DMS 273 treated with DMSO at 0.1 percent for 48 hours (cell line): Measurements from ENCODE around the gene MPPED1.

Source experiments
- DNase-seq: peaks from one replicate; lab custom pipeline; 2025; lab: John Stamatoyannopoulos, UW

MPPED1 gene

DNA sequence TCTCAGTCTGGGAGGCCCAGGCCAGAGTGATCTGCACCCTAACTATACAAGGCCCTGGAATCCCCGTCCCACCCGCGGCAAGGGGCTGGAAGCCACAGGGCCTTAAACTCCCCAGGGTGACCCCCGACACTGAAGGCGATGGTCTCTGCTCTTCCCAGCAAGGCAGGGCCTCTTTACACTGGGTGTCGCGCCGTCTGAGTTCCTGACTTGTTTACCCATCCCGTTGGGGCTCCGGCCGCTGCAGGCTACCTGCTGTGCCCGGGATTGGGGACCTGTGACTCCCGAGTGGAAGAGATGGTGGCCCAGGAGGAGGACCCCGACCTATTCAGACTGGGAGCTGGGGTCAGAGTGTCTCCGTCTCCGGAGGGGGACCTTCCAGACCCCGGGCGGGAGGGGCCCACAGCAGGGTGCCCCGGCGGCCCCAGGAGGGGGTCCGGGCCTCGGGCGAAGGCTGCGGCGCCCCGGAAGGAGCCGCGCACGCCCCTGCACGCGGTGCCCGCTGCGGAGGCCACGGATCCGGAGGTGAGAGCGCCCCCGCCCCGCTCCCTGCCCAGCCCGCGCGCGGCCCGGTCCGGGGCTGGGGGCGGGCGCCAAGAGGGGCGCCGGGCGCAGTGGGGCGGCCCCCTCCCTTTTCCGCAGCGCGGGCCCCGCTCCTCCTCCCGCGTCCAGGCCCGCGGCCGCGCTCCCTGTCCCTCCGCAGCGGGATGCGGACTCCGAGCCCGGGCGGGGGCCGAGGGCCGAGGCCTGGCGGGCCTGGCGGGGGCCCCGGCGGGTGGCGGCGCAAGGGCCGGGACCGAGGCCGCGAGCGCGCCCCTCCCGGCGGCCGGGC lies 560 bp upstream of the MPPED1 start:
- DNase-seq: no peak

- no peak for DNase-seq
Observed at GRCh38 chr22:43412808-43413795, 1.3 kb downstream of the MPPED1 start.

DNA sequence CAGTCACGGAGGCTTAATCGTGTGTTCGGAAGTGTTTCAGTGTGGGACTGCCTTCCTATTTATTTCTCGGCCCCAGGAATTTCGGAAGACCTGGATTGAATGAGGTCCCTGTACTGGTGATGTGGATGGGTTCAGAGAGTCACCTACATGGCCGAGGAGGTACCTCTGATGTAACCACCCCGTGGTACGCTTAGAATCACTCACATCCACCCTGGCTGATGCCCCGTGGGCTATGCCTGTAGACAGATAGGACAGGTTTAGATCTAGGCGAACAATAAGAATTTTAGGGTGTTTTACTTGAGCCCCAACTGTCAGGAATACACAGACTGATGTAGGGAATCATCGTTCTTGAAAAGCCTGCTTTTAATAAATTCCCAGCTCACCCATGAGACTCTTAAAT lies 2.0 kb downstream of the MPPED1 start:
- DNase-seq: no peak

DNA sequence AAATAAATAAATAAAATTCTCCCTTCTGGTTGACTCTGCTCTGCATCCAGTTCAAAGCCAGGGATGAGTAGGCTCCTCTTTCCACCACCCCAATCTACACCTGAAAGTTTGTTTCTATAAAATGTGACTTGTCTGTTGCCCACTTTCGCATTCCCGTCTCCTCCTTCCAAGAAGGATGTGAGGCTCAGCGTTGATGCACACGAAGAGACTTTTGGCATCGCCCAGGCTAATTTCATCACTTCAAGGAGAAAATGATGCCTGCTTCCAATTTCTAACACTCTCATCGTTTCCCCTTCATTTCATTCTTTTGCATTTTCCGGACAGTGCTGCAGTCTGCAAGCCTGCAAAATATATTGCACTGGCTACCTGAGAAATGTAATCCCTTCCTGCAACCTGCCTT lies 3.9 kb downstream of the MPPED1 start:
- no peak for DNase-seq

DNA sequence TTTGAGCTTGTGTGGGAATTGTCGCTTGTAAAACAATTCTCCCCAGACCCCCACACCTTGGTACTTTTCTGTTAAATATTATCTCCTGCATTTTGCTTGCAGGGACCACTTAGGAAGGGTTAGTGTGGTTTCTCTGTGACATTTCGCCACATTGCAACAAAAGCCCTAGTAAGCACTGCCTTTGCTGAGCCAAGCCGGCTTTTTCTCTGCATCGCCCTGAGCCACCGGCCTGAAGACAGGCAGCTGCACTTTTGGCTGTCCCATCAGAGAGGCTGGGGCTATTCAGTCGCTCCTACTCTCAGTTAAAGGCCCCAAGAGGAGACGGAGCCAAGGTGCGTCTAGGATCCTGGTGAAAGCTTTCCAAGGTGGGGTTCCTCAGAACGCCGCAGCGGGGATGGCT lies 5.7 kb downstream of the MPPED1 start:
- no peak for DNase-seq

DNA sequence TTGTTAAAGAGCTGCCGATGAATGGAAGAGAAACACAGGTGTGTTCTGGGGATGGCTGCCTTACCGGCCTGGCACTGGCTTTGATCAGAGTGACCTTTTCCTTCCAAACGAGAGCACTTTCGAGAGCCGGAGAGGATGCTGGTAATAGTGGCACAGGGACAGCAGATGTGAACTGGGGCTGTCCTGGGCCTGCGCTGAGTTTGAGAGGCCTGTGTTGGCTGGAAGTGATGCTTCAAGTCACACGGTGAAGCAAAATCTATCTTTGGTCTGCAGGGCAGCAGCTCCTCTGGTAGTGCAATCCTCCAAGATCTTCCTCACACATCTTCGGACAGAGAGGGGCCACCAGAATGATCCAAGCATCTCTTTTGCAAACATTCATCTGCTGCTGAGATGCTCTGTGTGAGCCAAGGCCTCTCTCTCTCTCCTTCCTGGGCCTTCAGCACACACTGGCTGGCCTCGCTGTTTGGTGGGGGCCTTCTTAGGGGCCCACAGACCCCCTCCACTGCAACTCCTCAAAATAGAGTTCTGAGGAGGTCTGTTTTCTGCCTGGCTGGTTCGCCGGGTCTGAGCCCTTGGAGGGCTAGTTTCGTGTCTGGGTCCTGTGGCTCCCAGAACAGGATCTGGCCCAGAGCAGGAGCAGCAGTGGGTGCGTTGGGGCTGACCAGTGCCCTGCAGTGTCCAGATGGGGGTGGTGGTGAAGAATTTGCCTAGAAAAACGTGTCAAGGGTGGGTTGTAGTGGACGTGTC lies 6.4 kb downstream of the MPPED1 start:
- no peak for DNase-seq

DNA sequence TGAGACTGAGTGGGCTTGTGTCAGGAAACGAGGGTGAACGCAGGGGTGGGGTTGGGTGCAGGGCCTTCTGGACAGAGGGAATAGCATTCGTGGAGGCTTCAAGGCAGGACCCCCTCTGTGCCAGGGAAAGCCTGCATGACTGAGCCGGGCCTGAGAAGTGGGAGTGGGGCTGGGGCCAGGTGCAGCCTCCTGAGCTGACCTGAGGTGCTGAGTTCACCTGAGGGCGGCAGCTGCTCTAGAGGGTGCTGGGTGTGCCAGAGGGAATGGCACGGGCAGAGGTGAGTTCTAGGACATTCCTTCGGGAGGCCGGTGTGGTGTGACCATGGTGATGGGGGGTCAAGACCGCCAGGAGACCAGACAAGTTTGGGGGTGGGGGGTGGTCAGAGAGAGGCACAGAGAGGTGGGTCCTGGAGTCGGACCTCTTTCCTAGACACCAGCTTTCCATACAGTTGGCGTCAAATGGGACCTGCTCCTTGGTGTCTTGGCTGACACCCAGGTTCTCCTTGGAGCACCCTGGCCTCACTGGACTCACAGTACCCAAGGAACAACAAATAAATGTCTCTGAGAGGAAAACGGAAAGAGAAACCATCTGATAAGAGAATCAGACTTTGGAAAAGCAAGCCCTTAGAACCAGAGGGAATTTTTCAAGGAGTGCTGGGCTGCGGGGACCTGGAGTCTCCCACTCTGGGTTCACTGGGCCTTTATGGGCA lies 7.7 kb downstream of the MPPED1 start:
- DNase-seq: no peak

DNA sequence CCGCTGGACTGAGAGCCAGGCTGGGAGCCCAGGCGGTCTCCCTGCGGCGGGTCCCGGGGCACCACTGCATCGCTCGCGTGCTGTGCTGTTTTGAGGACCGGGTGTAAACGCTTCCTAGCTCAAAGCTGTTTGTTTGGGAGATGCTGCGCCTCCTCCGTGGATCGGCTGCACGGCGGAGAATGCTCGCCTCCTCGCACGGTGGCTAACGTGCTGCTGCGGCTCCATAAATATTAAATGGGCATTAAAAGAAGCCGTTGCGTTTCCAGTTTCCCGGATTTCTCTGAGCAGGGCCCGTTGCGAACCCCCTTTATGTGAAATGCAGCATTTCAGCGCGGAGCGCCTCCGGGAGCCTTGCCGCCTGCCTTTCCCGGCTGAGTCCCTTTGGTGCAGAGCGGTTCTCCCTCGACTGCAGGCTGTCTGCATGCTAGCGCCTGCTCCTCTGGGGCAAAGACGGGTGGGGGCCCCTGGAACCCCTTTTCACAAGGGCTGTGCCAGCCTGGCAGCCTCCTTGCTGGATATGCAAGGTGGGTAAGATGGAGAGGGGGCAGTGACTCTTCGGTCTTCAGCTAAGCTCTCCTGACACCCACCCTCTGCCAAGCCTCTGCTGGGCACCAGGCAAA lies 9.3 kb downstream of the MPPED1 start:
- DNase-seq: no peak

DNA sequence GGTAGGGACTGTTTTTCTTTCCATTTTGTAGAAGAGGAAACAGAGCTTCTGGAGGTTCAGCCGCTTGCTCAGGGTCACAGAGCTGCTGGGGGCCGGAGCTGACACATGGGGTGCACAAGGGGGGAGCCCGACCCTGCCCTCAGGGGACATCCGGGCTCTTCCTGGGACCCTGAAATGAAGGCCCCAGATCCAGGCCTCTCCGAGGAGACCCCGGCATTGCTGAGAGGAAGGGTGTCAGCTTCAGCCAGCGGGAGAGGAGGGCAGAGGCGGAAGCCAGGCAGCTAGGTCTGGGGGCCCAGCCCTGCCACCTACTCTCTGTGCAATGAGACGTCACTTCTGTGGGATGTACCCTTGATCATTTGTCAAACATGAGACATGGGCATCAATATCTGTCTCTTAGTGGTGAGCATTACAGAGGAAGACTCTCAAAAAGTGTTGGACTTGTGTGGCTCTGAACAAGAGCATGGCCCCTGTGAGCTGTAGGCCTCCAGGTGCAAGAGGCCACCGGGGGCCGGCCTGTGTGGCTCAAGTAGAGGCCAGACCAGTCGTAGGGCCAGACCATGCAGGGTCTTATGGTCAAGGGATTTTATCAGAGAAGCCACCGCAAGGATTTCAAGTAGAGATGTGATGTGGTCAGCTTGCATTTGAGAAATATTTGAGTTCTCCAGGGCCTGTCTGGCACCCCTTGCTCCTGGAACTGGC lies 10.3 kb downstream of the MPPED1 start:
- no peak for DNase-seq

GRCh38 chr22:43423046-43423445 lies 11.2 kb downstream of the MPPED1 start:
- no peak for DNase-seq

- DNase-seq: no peak
Observed at GRCh38 chr22:43424201-43424600, 12.4 kb downstream of the MPPED1 start.

GRCh38 chr22:43424666-43425630 lies 13.1 kb downstream of the MPPED1 start:
- DNase-seq: no peak

GRCh38 chr22:43425976-43426785 lies 14.4 kb downstream of the MPPED1 start:
- DNase-seq: no peak

GRCh38 chr22:43426816-43427215 lies 15.0 kb downstream of the MPPED1 start:
- no peak for DNase-seq

- no peak for DNase-seq
Observed at GRCh38 chr22:43427296-43428004, 15.6 kb downstream of the MPPED1 start.

GRCh38 chr22:43428005-43428485 lies 16.2 kb downstream of the MPPED1 start:
- DNase-seq: no peak

DNA sequence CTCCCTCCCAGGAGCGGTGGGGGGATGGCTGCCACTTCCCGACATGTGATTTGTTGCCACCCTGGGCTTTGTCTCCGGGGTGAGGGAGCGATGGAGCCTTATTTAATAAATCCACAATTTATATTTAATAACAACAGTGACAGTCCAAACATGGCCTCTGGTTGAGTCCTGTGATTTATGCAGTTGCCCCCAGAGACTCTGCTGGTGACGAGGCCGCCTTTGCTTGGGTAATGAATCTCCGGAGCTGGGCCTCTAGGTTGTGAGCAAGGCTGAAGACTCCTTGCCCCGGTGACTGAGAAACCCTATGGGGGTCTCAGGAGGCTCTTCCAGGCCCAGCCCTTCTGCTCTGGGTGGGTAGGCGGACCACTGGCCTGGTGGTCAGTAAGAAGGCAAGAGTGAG lies 16.7 kb downstream of the MPPED1 start:
- DNase-seq: no peak

DNA sequence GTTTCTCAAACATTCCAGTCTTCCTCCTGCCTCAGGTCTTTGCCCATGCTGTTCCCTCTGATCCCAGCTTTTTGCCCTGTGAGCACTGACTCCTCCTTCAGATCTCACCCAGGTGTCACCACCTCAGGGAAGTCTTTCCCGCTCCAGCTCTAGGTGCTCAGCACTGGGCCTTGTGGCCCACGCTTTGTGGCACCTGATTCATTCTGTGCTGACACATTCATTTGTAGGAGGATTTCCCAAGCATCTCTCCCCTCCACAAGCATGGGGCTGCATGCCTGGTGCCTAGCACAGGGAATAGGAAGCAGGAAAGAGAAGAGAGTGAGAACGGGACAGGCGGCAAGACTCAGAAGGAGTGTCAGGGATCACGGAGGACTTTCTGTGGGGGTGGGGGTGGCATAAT lies 17.6 kb downstream of the MPPED1 start:
- no peak for DNase-seq
